ENCODE measurements around the gene CMYA5.

CMYA5 gene

DNA sequence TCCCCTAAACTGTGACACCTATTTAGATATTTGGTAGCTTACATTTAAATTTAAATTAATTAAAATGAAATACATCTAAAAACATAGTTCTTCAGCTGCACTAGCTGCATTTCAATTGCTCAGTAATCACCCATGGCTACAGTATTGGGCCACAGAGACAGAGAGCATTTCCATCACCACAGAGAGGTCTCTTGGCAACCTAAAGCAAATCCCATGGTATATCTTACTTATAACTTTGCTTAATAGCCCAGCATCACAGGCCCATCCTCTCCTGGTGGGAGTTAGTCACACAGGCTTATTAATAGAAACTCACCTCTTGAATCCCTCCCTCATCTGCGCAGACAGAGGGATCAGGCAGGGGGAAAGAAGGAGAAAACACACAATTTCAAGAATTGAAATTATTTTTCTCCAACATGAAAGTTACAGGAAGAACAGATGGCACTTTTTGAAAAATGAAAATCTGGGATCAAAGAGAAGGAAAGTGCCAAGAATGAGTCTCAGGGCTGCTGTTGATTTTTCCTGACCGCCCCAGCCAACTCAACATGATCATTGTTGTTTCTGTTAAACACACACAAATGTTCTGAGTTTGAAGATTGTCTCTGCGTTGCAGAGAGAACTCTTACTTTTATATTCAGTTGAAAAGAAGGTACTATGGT, 144.6 kb downstream of the CMYA5 start:
- no peak for FAIRE-seq
- no peak for DNase-seq (ENCODE audit: low spot score)

DNA sequence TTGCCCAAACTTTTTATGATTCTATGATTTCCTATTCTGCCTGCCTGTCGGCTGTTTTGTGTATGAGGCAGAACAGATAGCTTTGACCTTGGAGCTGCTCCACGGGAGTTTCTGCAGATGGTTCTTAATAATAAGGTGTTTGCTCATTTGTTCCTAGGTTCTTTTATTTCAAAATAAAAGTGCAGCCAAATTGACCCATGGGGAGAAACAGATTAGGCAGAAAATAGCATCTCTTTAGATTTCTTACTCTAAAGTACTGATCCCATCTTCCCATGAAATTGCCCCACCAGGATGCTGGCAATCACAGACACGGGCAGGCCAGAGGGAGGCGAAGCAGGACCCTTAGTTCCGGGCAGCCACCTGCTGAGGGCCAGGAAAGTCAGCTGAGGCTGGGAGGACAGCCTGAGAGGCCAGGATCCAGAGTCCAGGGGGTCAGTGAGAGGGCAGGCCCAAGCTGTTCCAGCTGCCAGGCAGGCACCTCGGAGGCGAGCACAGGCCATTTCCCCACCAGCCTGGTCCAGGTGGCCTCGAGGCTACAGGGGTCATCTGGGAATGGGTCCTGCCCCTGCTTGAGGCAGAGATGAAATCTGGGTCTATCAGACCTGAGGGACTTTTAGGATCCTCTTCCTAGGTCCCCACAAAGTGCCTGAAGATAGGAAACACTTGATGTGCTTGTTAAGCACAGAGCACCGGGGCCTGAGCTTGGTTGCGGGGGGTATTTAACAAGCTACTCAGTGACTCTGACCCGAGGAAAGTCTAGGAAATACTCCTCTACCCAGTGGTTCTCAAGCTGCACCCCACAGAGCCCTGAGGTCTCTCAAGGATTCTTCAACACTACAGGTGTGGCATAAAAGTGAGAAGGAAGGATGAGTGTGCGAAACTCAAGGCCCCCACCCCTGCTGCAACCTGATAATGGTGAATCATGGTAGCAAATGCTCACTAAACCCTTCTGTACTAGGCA, 145.4 kb downstream of the CMYA5 start:
- no peak for FAIRE-seq

DNA sequence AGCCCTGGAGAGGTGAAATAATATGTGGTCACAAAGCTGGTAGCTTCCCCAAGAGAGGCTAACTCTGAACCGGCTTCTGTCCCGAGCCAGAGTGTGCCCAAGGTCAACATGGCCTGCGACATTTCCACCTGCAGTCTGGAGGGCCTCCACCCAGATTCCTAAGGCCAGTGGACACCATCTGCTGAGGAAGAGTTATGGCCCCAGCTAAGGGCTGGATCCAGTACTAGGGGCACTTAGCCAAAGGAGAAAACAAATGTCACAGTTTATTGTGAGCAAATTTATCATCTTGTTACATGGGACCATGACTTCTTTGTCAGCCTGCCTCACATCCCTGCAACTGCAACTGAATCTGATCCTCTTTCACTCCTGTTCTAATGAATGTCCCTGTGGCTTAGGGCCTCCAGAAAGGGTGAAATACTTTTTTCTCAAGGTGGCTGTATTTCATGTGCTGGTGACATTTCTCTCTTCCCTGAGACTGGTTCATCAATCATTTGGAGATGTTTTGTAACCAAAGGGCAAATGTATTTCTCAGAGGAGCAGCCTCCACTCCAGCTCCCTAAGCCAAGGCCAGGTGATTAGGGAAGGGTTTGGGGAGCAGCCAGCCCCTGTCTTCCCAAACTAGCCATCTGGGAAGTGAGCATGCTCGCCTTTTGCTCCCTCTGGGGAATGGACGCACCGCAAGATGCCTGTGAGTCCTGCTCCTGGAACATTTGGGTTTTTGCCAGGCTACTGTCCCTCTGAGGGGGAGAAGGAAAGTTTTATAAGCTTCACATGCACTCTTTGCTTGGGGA, 148.3 kb downstream of the CMYA5 start:
- no peak for FAIRE-seq
- DNase-seq (ENCODE audit: low spot score) = no peak

More for the DNA sequence above, 145.4 kb downstream of the CMYA5 start:
- DNase-seq (ENCODE audit: low spot score) = no peak

DNA sequence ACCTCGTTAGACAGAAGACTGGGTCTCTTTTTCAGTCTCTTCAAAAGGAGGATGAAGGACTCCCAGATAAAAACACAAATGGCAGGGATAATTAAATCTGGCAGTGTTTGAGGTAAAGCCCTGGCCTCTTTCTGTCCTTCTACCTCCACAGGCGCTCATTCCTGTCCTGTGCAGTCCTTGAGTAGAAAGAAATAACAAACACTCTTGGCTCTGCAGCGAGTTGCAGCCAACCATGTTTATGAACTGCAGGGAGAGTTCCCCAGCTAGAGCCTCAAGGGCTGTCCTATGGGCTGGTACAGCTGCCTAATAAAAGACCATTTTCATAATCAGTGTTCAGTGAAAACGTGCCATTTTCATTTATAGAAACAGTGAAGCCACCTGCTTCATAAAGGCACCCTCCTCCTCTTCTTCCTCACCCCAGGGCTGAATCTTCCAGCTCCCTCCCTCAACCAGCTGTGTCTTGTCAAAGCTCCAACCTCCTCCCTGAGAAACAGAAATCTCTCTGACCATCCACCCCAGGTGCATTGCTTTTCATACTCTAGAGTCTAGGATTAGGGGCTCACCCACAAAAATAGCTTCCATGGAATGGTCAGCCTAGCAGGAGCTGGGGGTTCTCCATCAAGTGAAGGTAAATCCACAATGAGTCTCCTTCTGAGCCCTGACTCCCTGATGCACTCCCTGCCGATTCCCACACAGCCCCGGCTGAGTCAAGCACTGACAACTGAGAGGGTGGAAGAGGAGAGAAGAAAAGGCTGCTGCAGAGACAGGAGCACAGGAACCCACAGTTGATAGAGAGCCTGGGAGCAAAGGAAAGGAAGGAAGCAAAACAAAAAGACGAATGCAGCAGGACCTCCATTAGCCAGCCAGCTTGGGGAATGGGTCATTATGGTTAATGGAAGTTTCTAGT, 150.7 kb downstream of the CMYA5 start:
- no peak for DNase-seq (ENCODE audit: low spot score)
- no peak for FAIRE-seq

DNA sequence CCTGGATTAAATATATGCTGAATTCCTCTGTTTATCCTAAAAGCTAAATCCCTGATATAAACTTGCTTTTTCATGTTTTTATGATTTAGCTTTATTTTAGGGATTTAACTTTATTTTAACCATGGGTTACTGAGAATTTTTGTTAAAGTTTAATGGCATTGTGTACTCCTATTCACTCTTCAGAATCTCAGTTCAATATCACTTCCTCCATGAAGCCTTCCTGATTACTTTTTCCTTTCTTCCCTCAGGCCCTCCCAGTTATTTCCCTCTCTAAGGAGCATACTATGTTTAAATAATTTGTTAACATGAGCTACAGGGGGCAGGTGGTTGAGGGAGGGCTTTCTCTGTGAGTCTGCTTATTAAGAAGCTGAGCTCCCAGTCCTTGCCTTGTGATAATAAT, 151.5 kb downstream of the CMYA5 start:
- DNase-seq (ENCODE audit: low spot score) (no peak), FAIRE-seq (no peak)

DNA sequence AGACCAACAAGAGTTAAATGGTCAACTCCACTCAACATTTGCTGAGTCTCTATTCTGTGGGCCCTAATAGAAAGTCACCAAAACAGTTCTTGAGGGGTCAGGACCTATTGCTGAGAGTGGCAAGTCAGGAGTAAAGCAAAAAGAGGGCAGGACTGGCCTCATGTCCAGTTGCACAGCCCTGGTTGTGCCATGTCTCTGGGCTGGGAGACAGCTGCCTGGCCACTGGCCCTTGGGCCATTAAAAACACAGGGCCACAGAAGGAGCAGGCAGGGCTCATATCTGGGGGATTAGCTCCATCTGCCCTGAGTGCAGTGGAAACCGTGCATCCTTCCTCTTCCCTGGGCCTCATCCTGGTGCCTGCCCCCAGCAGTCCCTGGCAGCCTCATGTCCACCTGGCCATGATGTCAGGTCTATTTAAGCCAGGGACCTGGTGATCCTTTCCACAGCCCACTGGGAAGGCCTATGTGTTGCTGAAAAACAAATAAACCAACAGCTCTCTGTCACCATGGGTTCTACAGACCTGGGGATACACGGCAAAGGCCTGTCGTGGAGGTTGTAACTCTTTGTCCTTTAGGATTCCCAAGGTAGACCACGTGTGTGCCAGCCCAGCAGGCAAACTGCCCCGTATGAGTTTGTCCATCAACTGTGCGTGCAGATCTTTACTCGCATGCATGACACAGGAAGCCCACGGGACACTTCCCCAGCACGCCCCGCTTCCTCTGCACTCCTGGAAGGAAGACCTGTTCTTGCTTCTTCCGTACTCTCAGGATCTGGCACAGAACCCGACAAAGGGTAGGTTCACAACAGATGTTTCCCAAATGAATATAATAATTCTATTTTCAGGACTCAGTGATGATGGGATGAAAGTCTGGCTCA, 152.6 kb downstream of the CMYA5 start:
- FAIRE-seq (no peak), DNase-seq (ENCODE audit: low spot score) (no peak)

DNA sequence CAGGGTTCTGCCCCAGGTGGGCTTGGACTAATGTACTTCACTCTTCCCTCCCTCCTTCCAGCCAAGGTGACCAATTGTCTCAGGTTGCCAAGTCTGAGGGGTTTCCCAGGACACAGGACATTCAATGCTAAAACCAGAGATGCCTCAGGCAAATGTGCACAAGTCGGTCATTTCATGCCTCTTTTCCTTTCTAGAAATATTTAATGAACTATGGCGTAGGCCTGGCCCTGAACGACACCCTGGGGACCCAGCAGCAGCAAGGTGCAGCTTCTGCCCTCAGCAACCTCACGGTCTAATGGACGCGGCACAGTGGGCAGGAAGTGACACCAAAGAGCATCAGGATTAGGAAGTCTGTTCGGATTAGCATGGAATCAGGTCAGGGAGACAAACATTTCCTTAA, 153.4 kb downstream of the CMYA5 start:
- no peak for FAIRE-seq

DNA sequence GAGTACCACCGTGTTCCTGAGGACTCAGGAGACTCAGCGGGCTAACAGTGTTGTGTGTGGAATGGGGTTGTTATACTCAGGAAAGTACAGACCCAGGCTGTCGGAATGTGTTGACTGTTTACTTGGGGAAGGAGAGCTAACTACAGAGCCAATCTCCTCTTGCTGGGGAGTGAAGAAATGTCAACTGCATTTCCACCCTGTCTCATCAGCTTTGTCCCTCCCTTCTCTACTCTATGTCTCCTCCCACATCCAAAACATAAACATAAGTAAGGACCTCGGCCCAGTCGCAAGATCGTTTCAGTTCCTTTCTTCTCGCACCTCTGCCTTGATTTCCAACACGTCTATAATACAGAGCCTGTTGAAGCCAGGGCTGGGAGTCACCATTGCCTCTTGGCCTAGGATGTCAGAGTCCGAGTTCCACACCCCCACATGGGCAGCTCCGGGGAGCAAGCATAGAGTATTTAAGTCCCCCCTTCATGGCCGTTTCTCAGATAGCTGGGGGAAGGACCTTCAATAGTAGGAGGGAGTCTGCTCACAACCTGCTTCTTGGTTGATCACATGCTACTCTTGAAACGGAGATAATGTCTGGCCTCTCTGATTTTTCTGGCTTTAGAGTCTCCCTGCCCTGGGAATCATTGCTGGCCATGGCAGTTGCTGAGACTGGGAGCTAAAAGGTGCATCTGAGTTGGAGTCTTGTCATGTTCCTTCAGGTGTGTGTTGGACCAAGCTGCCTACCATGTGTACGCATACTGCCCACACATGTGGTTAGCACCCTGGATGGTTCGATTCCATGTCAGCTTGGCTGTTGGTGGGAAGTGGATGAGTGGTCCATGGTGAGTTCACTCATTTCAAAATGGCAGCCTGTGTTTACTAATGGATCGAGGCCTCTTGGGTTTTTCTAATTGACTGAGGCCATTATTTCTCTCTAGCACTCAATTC, 154.1 kb downstream of the CMYA5 start:
- DNase-seq (ENCODE audit: low spot score) (no peak), FAIRE-seq (no peak)

More for the DNA sequence above, 153.4 kb downstream of the CMYA5 start:
- DNase-seq (ENCODE audit: low spot score) = no peak

DNA sequence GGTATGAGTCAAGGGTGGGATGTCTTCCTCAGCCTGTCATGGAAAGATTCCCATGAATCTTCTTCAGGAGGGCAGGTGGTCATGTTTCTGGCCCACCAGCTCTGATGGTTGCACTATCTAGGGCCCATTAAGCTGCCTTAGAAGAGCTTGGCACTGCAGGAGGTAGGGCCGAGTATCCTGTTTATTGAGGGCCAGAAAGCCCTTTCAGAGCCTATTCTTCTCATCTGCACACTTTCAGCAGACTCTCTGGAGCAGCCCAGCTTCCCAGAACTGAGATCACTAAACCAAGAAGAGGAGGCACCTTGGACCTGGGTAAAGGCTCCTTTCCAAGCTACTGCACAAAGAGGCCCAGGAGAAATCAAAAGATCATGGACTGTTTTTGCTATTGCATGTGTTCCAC, 154.9 kb downstream of the CMYA5 start:
- no peak for FAIRE-seq

DNA sequence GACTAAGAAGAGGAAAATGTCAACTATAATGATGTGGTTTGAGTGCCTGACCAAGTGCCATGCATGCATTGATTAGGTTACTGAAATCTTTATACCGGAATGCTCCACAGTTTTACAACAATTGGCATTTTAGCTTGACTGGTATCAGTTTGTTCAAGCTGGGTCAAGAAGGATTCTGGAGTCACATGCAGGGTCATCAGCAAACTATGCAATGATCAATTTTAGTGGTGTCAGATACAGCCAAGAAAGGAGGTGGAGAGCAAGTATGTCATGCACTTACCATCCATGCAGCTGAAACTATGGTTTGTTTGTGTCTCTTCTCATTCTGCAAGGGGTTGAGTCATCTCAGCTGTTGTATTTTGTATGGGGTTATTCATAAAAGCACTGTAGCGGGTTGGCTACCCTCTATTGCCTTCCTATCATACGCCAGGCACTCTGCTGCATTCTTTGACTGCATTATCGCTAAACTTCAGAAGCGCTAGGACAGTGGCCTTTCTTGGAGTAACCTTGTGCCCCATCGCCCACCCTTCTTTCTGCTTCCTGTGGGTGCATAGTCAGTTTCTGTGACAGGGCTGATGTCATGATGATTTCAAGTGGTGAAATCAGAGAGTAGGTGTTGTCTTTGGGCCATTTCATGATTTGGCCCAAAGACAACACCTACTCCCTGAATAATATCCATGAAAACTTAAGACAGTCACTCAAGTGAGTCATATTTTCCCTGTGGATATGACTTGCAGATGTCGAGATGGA, 156.0 kb downstream of the CMYA5 start:
- peak; percentile 35 for DNase-seq (ENCODE audit: low spot score)
- FAIRE-seq = peak; percentile 23

More for the DNA sequence above, 154.9 kb downstream of the CMYA5 start:
- no peak for DNase-seq (ENCODE audit: low spot score)

DNA sequence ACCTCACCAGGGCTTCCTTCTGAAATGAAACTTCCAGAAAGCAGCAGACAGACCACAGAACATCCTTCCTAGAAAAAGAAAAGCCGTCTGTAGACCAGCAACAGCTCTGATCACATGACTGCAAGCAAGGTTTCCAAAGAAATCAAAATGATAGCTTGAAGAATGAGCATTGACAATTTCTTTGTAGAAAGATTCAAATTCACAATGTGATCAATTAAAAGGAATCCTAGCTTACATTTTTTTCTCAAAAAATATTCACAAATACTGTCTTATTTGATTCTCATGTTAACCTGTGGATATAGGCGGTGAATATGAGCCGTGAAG, 156.5 kb downstream of the CMYA5 start:
- DNase-seq (ENCODE audit: low spot score) (no peak), FAIRE-seq (no peak)

DNA sequence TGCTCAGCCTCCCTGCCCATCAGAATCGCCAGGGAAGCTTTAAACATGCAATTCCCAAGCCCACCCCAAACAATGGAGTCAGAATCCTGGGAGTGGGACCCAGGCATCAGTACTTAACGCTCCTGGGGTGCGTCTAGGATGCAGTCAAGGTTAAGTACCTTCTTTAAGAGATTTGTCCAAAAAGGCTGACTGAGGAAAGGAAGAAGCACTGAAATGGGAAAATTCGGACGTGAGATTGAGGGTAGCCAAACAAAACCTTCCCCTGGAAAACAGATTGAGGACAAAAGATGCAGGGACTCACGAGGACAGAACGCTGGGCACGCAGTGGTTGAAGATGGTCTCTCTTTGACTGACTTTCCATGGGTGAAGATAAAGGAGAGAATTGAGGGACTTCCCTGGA, 157.9 kb downstream of the CMYA5 start:
- no peak for FAIRE-seq
- no peak for DNase-seq (ENCODE audit: low spot score)

DNA sequence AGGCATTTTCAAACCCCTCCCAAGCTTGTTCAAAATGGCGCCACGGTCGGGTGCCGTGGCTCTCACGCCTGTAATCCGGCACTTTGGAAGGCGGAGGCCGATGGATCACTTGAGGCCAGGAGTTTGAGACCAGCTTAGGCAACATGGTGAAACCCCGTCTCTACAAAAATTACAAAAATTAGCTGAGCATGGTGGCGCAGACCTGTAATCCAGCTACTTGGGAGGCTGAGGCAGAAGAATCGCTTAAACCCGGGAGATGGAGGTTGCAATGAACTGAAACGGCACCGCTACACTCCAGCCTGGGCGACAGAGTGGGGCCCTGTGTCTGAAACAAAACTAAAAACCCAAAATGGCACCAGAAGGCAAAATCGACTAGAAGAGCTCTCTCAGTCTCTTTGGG, 159.4 kb downstream of the CMYA5 start:
- DNase-seq (ENCODE audit: low spot score) = no peak
- FAIRE-seq = no peak
